ENCODE results near the gene EPB41.

- TF ChIP-seq CTCF (IDR thresholded peaks at IDR 0.05) (no peak), TCF7L2 (IDR thresholded peaks at IDR 0.05; ENCODE audit: low read depth, low read length) (no peak), POLR2AphosphoS5 (IDR thresholded peaks at IDR 0.05; ENCODE audit: low read depth, low read length) (no peak), SIN3A (IDR thresholded peaks at IDR 0.05; ENCODE audit: borderline replicate concordance, insufficient read depth, low read depth, low read length) (no peak)
- TF ChIP-seq, protein P1, sequence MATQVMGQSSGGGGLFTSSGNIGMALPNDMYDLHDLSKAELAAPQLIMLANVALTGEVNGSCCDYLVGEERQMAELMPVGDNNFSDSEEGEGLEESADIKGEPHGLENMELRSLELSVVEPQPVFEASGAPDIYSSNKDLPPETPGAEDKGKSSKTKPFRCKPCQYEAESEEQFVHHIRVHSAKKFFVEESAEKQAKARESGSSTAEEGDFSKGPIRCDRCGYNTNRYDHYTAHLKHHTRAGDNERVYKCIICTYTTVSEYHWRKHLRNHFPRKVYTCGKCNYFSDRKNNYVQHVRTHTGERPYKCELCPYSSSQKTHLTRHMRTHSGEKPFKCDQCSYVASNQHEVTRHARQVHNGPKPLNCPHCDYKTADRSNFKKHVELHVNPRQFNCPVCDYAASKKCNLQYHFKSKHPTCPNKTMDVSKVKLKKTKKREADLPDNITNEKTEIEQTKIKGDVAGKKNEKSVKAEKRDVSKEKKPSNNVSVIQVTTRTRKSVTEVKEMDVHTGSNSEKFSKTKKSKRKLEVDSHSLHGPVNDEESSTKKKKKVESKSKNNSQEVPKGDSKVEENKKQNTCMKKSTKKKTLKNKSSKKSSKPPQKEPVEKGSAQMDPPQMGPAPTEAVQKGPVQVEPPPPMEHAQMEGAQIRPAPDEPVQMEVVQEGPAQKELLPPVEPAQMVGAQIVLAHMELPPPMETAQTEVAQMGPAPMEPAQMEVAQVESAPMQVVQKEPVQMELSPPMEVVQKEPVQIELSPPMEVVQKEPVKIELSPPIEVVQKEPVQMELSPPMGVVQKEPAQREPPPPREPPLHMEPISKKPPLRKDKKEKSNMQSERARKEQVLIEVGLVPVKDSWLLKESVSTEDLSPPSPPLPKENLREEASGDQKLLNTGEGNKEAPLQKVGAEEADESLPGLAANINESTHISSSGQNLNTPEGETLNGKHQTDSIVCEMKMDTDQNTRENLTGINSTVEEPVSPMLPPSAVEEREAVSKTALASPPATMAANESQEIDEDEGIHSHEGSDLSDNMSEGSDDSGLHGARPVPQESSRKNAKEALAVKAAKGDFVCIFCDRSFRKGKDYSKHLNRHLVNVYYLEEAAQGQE (IDR thresholded peaks at IDR 0.05; ENCODE audit: insufficient read depth in 1 of 2, low read depth in 2 of 2, low read length in 1 of 2), result no peak
These were observed 248.2 kb downstream of the EPB41 start for GRCh38 chr1:29162476-29163138.
